Upper lobe of left lung (tissue), 6 donors: ENCODE results near the gene EIF5AL1. TPM values are rescaled to one million over a fixed set of nuclear protein-coding genes. Genes with fewer than 3 reads are reported as not detected.

Experiments used
- ATAC-seq, 2 donors: fragments of 200-7000 bp; cut with Tn5 transposase; one replicate each; pipeline ENCODE4 v1.9.1; 2022; ENCODE audit warnings: mild to moderate bottlenecking in 2 of 2, moderate library complexity in 2 of 2; ENCODE audit not compliant: low FRiP score in 2 of 2
- DNase-seq, 2 donors: peaks; one replicate each; pipeline ENCODE4 v3.0.0-alpha.2; 2019 to 2020
- H3K27ac ChIP-seq, 4 donors: fragments of 200-600 bp; sonication (generic); one replicate each; pipeline ENCODE4 v1.5.1; 2016 to 2019
- H3K27me3 ChIP-seq, 4 donors: fragments of 200-600 bp; sonication (generic); one replicate each; pipeline ENCODE4 v1.5.1; 2017 to 2019
- H3K36me3 ChIP-seq, 4 donors: fragments of 200-600 bp; sonication (generic); one replicate each; pipeline ENCODE4 v1.5.1; 2016 to 2019
- H3K4me1 ChIP-seq, 4 donors: fragments of 200-600 bp; sonication (generic); one replicate each; pipeline ENCODE4 v1.5.1; 2018 to 2019
- H3K4me3 ChIP-seq, 4 donors: fragments of 200-600 bp; sonication (generic); one replicate each; pipeline ENCODE4 v1.5.1; 2017 to 2019; ENCODE audit warnings: mild to moderate bottlenecking in 2 of 4, moderate library complexity in 1 of 4
- H3K9me3 ChIP-seq, 4 donors: fragments of 200-600 bp; sonication (generic); one replicate each; pipeline ENCODE4 v1.5.1; 2018 to 2019
- EP300 ChIP-seq, 4 donors: sonication (generic); formaldehyde crosslinking; IDR thresholded peaks; one replicate each; pipeline ENCODE4 v1.5.1; 2017; ENCODE audit warnings: antibody characterized with exemption in 4 of 4, control low read depth in 2 of 4
- POLR2A ChIP-seq, 4 donors: fragments of 450-650 bp; IDR thresholded peaks; one replicate each; pipeline ENCODE4 v1.5.1; 2016 to 2017; ENCODE audit warnings: antibody characterized with exemption in 4 of 4, mild to moderate bottlenecking in 2 of 4
- POLR2AphosphoS5 ChIP-seq, 2 donors: sonication (generic); formaldehyde crosslinking; IDR thresholded peaks; one replicate each; pipeline ENCODE4 v1.5.1; 2017; ENCODE audit warnings: antibody characterized with exemption in 2 of 2
- WGBS, 2 donors: methylation state at CpG; one replicate each; pipeline ENCODE4 v1.1.5; 2017 to 2018; 5-methylcytosine and 5-hydroxymethylcytosine counted together
- small RNA-seq, 4 donors: library from RNA; depleted of rRNA; stranded (forward); fragments of <200 nt; gene quantifications; one replicate each; pipeline ENCODE3, GENCODE V24; 2016
- total RNA-seq, 6 donors: library from RNA; depleted of rRNA in 4 of 6; stranded (reverse); fragments of >200 nt in 4 of 6; gene quantifications; one replicate each; pipeline versions ENCODE4 v1.1.0 to v1.2.1, GENCODE V29; 2016 to 2021
- TF ChIP-seq, protein P1 (sequence below), 6 experiments: fragments of 450-650 bp in 4 of 6; fragments of 200-600 bp in 2 of 6; sonication (generic) in 2 of 6; IDR thresholded peaks; one replicate each; pipeline ENCODE4 v1.5.1; 2016 to 2019; ENCODE audit warnings: antibody characterized with exemption in 6 of 6
- donor health status: DM: no; HTN: no; CAD: no; lungs with moderate emphysema.
- donor health status: DM: no; HTN: yes; CAD: no; lungs with severe emphysema.

The EIF5AL1 gene
- total RNA-seq, 6 donors from 2014 or later: 0.07 to 0.37 (median 0.15) TPM; not detected in 2

DNA sequence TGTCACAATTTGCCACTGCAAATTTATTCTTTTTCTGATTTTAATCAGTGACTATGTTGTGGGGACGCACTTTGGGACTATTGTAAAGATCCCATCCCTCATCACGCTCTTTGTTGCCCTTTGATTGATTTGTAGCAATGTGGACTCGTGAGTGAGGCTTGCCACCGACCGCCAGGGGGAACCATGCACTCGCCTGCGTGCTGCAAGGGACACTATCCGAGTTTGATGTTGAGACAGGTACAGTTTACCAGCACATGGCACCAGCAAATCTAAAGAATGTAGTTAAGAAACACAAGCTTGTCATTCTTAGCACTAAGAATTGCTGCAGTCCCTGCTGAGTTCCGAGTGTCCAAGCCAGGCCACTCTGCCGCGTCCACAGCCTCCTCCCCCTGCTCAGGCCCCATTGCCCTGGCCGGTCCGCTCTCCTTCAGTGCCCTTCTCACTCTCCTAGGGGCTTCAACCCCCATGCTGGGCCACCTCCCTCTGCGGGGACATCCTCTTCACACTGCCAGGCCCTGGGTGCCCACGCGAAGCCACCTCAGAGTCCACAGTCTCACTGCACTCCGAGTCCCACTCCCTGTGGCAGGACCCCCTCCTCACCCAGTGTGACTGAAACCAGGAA lies 49.9 kb downstream of the EIF5AL1 start:
- WGBS, 2 donors: 12 to 25% methylated on average over 14 to 15 of the region's 17 CpGs
- Histone ChIP-seq H3K4me1 (peaks cover 0 to 13% (median 6%) of the 10 kb centered on the region in 4 donors), H3K36me3 (no peaks in the 10 kb centered on the region), H3K27me3 (no peaks in the 10 kb centered on the region), H3K27ac (peak overlapping the region in 2 of 4 donors; percentile 22 to 68), H3K4me3 (no peak overlapping the region), H3K9me3 (no peaks in the 10 kb centered on the region)
- DNase-seq (peak; percentile 80 to 82), ATAC-seq (peak; percentile 66 to 79)
- TF ChIP-seq EP300 (IDR thresholded peaks at IDR 0.05) (no peak), POLR2AphosphoS5 (IDR thresholded peaks at IDR 0.05) (no peak), POLR2A (IDR thresholded peaks at IDR 0.05) (no peak)
- TF ChIP-seq, protein P1, sequence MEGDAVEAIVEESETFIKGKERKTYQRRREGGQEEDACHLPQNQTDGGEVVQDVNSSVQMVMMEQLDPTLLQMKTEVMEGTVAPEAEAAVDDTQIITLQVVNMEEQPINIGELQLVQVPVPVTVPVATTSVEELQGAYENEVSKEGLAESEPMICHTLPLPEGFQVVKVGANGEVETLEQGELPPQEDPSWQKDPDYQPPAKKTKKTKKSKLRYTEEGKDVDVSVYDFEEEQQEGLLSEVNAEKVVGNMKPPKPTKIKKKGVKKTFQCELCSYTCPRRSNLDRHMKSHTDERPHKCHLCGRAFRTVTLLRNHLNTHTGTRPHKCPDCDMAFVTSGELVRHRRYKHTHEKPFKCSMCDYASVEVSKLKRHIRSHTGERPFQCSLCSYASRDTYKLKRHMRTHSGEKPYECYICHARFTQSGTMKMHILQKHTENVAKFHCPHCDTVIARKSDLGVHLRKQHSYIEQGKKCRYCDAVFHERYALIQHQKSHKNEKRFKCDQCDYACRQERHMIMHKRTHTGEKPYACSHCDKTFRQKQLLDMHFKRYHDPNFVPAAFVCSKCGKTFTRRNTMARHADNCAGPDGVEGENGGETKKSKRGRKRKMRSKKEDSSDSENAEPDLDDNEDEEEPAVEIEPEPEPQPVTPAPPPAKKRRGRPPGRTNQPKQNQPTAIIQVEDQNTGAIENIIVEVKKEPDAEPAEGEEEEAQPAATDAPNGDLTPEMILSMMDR (IDR thresholded peaks at IDR 0.05): peak; percentile 44 to 86 (median 74)

DNA sequence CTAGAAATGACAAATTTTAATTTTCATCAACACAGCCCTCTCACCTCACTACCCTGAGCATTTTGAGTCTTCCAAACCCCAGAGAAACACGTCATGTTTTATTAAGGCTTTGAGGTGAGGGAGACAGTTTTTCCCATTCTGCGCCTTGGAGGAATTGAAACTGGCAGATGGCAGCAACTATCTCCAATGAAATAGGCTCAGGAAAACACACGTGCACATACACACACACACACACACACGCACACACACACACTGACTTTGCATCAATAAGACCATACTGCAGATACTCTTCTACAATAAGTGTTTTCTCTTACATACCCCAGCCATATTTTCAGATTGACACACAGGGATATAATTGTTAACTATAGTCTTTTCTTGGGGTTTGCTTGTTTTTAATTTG lies 51.1 kb downstream of the EIF5AL1 start:
- Histone ChIP-seq H3K9me3 (no peaks in the 10 kb centered on the region), H3K4me1 (peaks cover 0 to 13% (median 6%) of the 10 kb centered on the region in 4 donors), H3K36me3 (no peaks in the 10 kb centered on the region), H3K27ac (no peak overlapping the region), H3K27me3 (no peaks in the 10 kb centered on the region), H3K4me3 (no peak overlapping the region)
- no peak for TF ChIP-seq POLR2A (IDR thresholded peaks at IDR 0.05)
- TF ChIP-seq, protein P1 (IDR thresholded peaks at IDR 0.05): no peak
- no peak for TF ChIP-seq EP300 (IDR thresholded peaks at IDR 0.05)
- 63 to 81% methylated on average over 4 of the region's 4 CpGs for whole genome bisulfite sequencing, 2 donors
- no peak for DNase-seq
- no peak for ATAC-seq

Small RNA genes lying within 50 kb of the gene (small RNA-seq; reads per million reads assigned to genes)
- gene BX248123.2 (0 reads per million in 4 donors), gene RPS12P18 (0 reads per million in 4 donors)

Other genes starting within 250 kb of the EIF5AL1 start
- 10 to 100 TPM; 19.3 to 46.5 (median 31.2) TPM for gene PPIF, start 165.1 kb upstream of the EIF5AL1 start, total RNA-seq
- gene ZCCHC24, start 66.9 kb upstream of the EIF5AL1 start, total RNA-seq: 10 to 100 TPM; 12.6 to 45.7 (median 21.0) TPM
- over 10,000 TPM in 4 of 6 donors, 1,000 to 10,000 TPM in 2; 9,072 to 22,500 (median 12,135) TPM for gene SFTPA2, start 47.9 kb downstream of the EIF5AL1 start, total RNA-seq
- gene SFTPA1, start 98.4 kb downstream of the EIF5AL1 start, total RNA-seq: over 10,000 TPM in 3 of 6 donors, 1,000 to 10,000 TPM in 3; 5,575 to 14,730 (median 10,328) TPM
- gene NUTM2B, start 190.7 kb downstream of the EIF5AL1 start, total RNA-seq: 1 to 10 TPM in 4 of 6 donors, under 1 TPM in 2; 0.33 to 6.3 (median 2.4) TPM